HG03378 (cell line): ENCODE results near the gene SCMH1.
A peak's percentile ranks its signal among the peaks of the same experiment; 100 is the strongest.

ENCODE experiments used
- ATAC-seq: cut with Tn5 transposase; IDR thresholded peaks from one replicate; pipeline ENCODE4 v1.9.1; 2021; ENCODE audit warnings: mild to moderate bottlenecking, moderate library complexity; ENCODE audit not compliant: unreplicated experiment

Gene SCMH1

GRCh38 chr1:41013024-41013423 lies 229.1 kb downstream of the SCMH1 start:
- no peak for ATAC-seq

- ATAC-seq, result no peak
Observed at GRCh38 chr1:41010345-41010744, 231.8 kb downstream of the SCMH1 start.

GRCh38 chr1:41009466-41009865 lies 232.6 kb downstream of the SCMH1 start:
- no peak for ATAC-seq

- no peak for ATAC-seq
Observed at GRCh38 chr1:41006942-41007865, 234.9 kb downstream of the SCMH1 start.

GRCh38 chr1:41005876-41006275 lies 236.2 kb downstream of the SCMH1 start:
- ATAC-seq, result no peak

GRCh38 chr1:41003640-41004220 lies 238.4 kb downstream of the SCMH1 start:
- ATAC-seq, result peak; percentile 90

- ATAC-seq, result peak; percentile 5
Observed at GRCh38 chr1:41003127-41003639, 238.9 kb downstream of the SCMH1 start.

- ATAC-seq, result no peak
Observed at GRCh38 chr1:40998668-40999067, 243.4 kb downstream of the SCMH1 start.

GRCh38 chr1:40997096-40997495 lies 245.0 kb downstream of the SCMH1 start:
- ATAC-seq, result no peak

- no peak for ATAC-seq
Observed at GRCh38 chr1:40989066-40989465, 253.0 kb downstream of the SCMH1 start.

- ATAC-seq, result no peak
Observed at GRCh38 chr1:40988280-40988679, 253.8 kb downstream of the SCMH1 start.

GRCh38 chr1:40987439-40988276 lies 254.4 kb downstream of the SCMH1 start:
- ATAC-seq, result no peak

GRCh38 chr1:40986956-40987355 lies 255.2 kb downstream of the SCMH1 start:
- no peak for ATAC-seq

- ATAC-seq, result no peak
Observed at GRCh38 chr1:40986328-40986783, 255.8 kb downstream of the SCMH1 start.

- ATAC-seq, result no peak
Observed at GRCh38 chr1:40985875-40986274, 256.2 kb downstream of the SCMH1 start.

GRCh38 chr1:40985161-40985560 lies 256.9 kb downstream of the SCMH1 start:
- no peak for ATAC-seq

- ATAC-seq, result no peak
Observed at GRCh38 chr1:40984531-40984930, 257.6 kb downstream of the SCMH1 start.

GRCh38 chr1:40984066-40984465 lies 258.0 kb downstream of the SCMH1 start:
- ATAC-seq, result no peak

- ATAC-seq, result no peak
Observed at GRCh38 chr1:40983286-40983685, 258.8 kb downstream of the SCMH1 start.

- ATAC-seq, result no peak
Observed at GRCh38 chr1:40982721-40983120, 259.4 kb downstream of the SCMH1 start.
